NCI-H524 (cell line): ENCODE results near the gene EMC8.
A peak's percentile ranks its signal among the peaks of the same experiment; 100 is the strongest.
"Not testable (repeated sequence)": the region's sequence is repeated elsewhere in the genome, so short reads cannot be mapped to it uniquely, and the experiment has no call there.

Source experiments
- DNase-seq, 2 experiments: peaks; one replicate each; lab custom pipeline; 2025; lab: John Stamatoyannopoulos, UW

EMC8 gene

GRCh38 chr16:85835227-85835751 is 35.9 kb upstream of the EMC8 start:
- DNase-seq: no peak

GRCh38 chr16:85834741-85835140 is 35.4 kb upstream of the EMC8 start:
- no peak for DNase-seq

GRCh38 chr16:85833219-85833920 is 34.0 kb upstream of the EMC8 start:
- DNase-seq: no peak

- peak in 1 of 2 experiments; percentile 48 for DNase-seq
Observed at GRCh38 chr16:85832570-85833218, 33.4 kb upstream of the EMC8 start.

- no peak for DNase-seq
Observed at GRCh38 chr16:85830821-85831220, 31.5 kb upstream of the EMC8 start.

GRCh38 chr16:85829751-85830445 is 30.6 kb upstream of the EMC8 start:
- no peak for DNase-seq

GRCh38 chr16:85829171-85829719 is 29.9 kb upstream of the EMC8 start:
- no peak for DNase-seq

GRCh38 chr16:85828166-85828565 is 28.8 kb upstream of the EMC8 start:
- DNase-seq: no peak

- no peak for DNase-seq
Observed at GRCh38 chr16:85826686-85827247, 27.4 kb upstream of the EMC8 start.

- no peak for DNase-seq
Observed at GRCh38 chr16:85825326-85825725, 26.0 kb upstream of the EMC8 start.

- no peak for DNase-seq
Observed at GRCh38 chr16:85824161-85825135, 25.1 kb upstream of the EMC8 start.

- no peak for DNase-seq
Observed at GRCh38 chr16:85823328-85823920, 24.1 kb upstream of the EMC8 start.

- no peak for DNase-seq
Observed at GRCh38 chr16:85822145-85822544, 22.8 kb upstream of the EMC8 start.

- DNase-seq: peak; percentile 55 to 84
Observed at GRCh38 chr16:85821390-85822135, 22.2 kb upstream of the EMC8 start.

GRCh38 chr16:85820604-85821372 is 21.4 kb upstream of the EMC8 start:
- DNase-seq: no peak

GRCh38 chr16:85819771-85820170 is 20.4 kb upstream of the EMC8 start:
- DNase-seq: peak in 1 of 2 experiments; percentile 31

GRCh38 chr16:85819245-85819644 is 19.9 kb upstream of the EMC8 start:
- peak; percentile 80 to 89 for DNase-seq

GRCh38 chr16:85817195-85817594 is 17.9 kb upstream of the EMC8 start:
- not testable (repeated sequence) for DNase-seq

- DNase-seq: no peak
Observed at GRCh38 chr16:85816159-85816558, 16.8 kb upstream of the EMC8 start.
